Karpas-422 (cell line): Measurements from ENCODE around the gene KCTD15. TPM values are rescaled to one million over a fixed set of nuclear protein-coding genes. Genes with fewer than 3 reads are reported as not detected.

Experiments
- DNase-seq: peaks from one replicate; pipeline ENCODE4 v3.0.0-alpha.2; 2015
- H2AFZ ChIP-seq: fragments of 200-600 bp; sonication (generic); 2 replicates; pipeline ENCODE4 v1.6.1; 2014; ENCODE audit warnings: antibody characterized with exemption, low read length, mixed read lengths
- H3K27ac ChIP-seq: fragments of 200-600 bp; sonication (generic); 2 replicates; pipeline ENCODE4 v1.5.1; 2014; ENCODE audit warnings: mild to moderate bottlenecking, low read length, moderate library complexity
- H3K27me3 ChIP-seq: fragments of 200-600 bp; sonication (generic); 2 replicates; pipeline ENCODE4 v1.6.1; 2014; ENCODE audit warnings: low read length, mixed read lengths
- H3K36me3 ChIP-seq: fragments of 200-600 bp; sonication (generic); 2 replicates; pipeline ENCODE4 v1.6.1; 2014; ENCODE audit warnings: low read length, mixed read lengths; ENCODE audit not compliant: insufficient read depth
- H3K4me1 ChIP-seq: fragments of 200-600 bp; sonication (generic); 2 replicates; pipeline ENCODE4 v1.6.1; 2014; ENCODE audit warnings: mild to moderate bottlenecking, low read length, mixed read lengths
- H3K4me2 ChIP-seq: fragments of 200-600 bp; sonication (generic); 2 replicates; pipeline ENCODE4 v1.6.1; 2014; ENCODE audit warnings: low read length, low read depth, mild to moderate bottlenecking; ENCODE audit not compliant: poor library complexity, severe bottlenecking
- H3K4me3 ChIP-seq: fragments of 200-600 bp; sonication (generic); 2 replicates; pipeline ENCODE4 v1.5.1; 2014; ENCODE audit warnings: mild to moderate bottlenecking, antibody characterized with exemption, low read length, mixed read lengths
- H3K79me2 ChIP-seq: fragments of 200-600 bp; sonication (generic); 2 replicates; pipeline ENCODE4 v1.6.1; 2014; ENCODE audit warnings: mild to moderate bottlenecking, low read length, mixed read lengths
- H3K9ac ChIP-seq: fragments of 200-600 bp; sonication (generic); 2 replicates; pipeline ENCODE4 v1.6.0; 2014; ENCODE audit warnings: low read length
- H3K9me2 ChIP-seq: fragments of 200-600 bp; sonication (generic), shearing (Covaris generic); replicated peaks from 2 replicates; pipeline ENCODE4 v1.6.0; 2014; ENCODE audit warnings: mild to moderate bottlenecking, low read length, moderate library complexity; ENCODE audit not compliant: insufficient read depth
- H3K9me3 ChIP-seq: fragments of 300-700, 200-600 bp; sonication (generic); 2 replicates; pipeline ENCODE4 v1.6.1; 2014; ENCODE audit warnings: low read length, mixed read lengths
- H4K20me1 ChIP-seq: fragments of 200-600 bp; sonication (generic); 2 replicates; pipeline ENCODE4 v1.6.1; 2014; ENCODE audit warnings: mild to moderate bottlenecking, antibody characterized with exemption, low read length, low read depth; ENCODE audit not compliant: insufficient read depth
- total RNA-seq: library from RNA; depleted of rRNA; stranded (reverse); fragments of >200 nt; shearing (Covaris generic); gene quantifications from 2 replicates; pipeline ENCODE4 v1.2.3, GENCODE V29; 2014; ENCODE audit warnings: low replicate concordance

The KCTD15 gene
- total RNA-seq, 1 experiment from 2014 or later: not detected

GRCh38 chr19:33803383-33803782, 6.7 kb downstream of the KCTD15 start:
- H3K27me3 ChIP-seq: no peaks in the 10 kb centered on the region
- no peaks in the 10 kb centered on the region for H3K4me1 ChIP-seq
- no peak overlapping the region for H3K27ac ChIP-seq
- H2AFZ ChIP-seq: no peak overlapping the region
- no peak overlapping the region for H3K4me2 ChIP-seq
- H3K9ac ChIP-seq: no peak overlapping the region
- no peaks in the 10 kb centered on the region for H3K79me2 ChIP-seq
- DNase-seq: no peak
- H3K9me3 ChIP-seq: no peaks in the 10 kb centered on the region
- H4K20me1 ChIP-seq: no peaks in the 10 kb centered on the region
- no peaks in the 10 kb centered on the region for H3K9me2 ChIP-seq
- H3K36me3 ChIP-seq: no peaks in the 10 kb centered on the region
- no peak overlapping the region for H3K4me3 ChIP-seq

- H3K4me1 ChIP-seq: no peaks in the 10 kb centered on the region
- H3K9ac ChIP-seq: no peak overlapping the region
Observed at GRCh38 chr19:33804021-33804799, 7.5 kb downstream of the KCTD15 start.

GRCh38 chr19:33805313-33805712, 8.6 kb downstream of the KCTD15 start:
- Histone ChIP-seq H3K9ac (no peak overlapping the region), H3K36me3 (no peaks in the 10 kb centered on the region), H3K4me1 (no peaks in the 10 kb centered on the region), H3K79me2 (no peaks in the 10 kb centered on the region), H3K27me3 (no peaks in the 10 kb centered on the region), H3K9me3 (no peaks in the 10 kb centered on the region), H4K20me1 (no peaks in the 10 kb centered on the region), H3K4me2 (no peak overlapping the region), H3K9me2 (no peaks in the 10 kb centered on the region), H2AFZ (no peak overlapping the region), H3K27ac (no peak overlapping the region), H3K4me3 (no peak overlapping the region)
- DNase-seq: no peak

More at GRCh38 chr19:33804021-33804799, 7.5 kb downstream of the KCTD15 start:
- Histone ChIP-seq H3K4me3 (no peak overlapping the region), H3K4me2 (no peak overlapping the region), H3K9me2 (no peaks in the 10 kb centered on the region), H3K27me3 (no peaks in the 10 kb centered on the region), H3K9me3 (no peaks in the 10 kb centered on the region), H2AFZ (no peak overlapping the region), H3K79me2 (no peaks in the 10 kb centered on the region), H4K20me1 (no peaks in the 10 kb centered on the region), H3K27ac (no peak overlapping the region), H3K36me3 (no peaks in the 10 kb centered on the region)
- no peak for DNase-seq

GRCh38 chr19:33805840-33806433, 9.3 kb downstream of the KCTD15 start:
- Histone ChIP-seq H3K27me3 (no peaks in the 10 kb centered on the region), H3K27ac (no peak overlapping the region), H2AFZ (no peak overlapping the region), H3K9ac (no peak overlapping the region), H3K4me1 (no peaks in the 10 kb centered on the region), H3K9me2 (no peaks in the 10 kb centered on the region), H3K9me3 (no peaks in the 10 kb centered on the region), H3K4me3 (no peak overlapping the region), H4K20me1 (no peaks in the 10 kb centered on the region), H3K36me3 (no peaks in the 10 kb centered on the region), H3K79me2 (no peaks in the 10 kb centered on the region), H3K4me2 (no peak overlapping the region)
- no peak for DNase-seq

- no peak overlapping the region for H2AFZ ChIP-seq
- H3K36me3 ChIP-seq: no peaks in the 10 kb centered on the region
- H3K9ac ChIP-seq: no peak overlapping the region
- H4K20me1 ChIP-seq: no peaks in the 10 kb centered on the region
- H3K4me1 ChIP-seq: no peaks in the 10 kb centered on the region
- no peak overlapping the region for H3K4me2 ChIP-seq
- no peak overlapping the region for H3K27ac ChIP-seq
- DNase-seq: no peak
- H3K27me3 ChIP-seq: no peaks in the 10 kb centered on the region
- H3K79me2 ChIP-seq: no peaks in the 10 kb centered on the region
- no peaks in the 10 kb centered on the region for H3K9me3 ChIP-seq
- no peaks in the 10 kb centered on the region for H3K9me2 ChIP-seq
- H3K4me3 ChIP-seq: no peak overlapping the region
Observed at GRCh38 chr19:33806434-33806881, 9.8 kb downstream of the KCTD15 start.

GRCh38 chr19:33808399-33808798, 11.7 kb downstream of the KCTD15 start:
- no peak overlapping the region for H3K9ac ChIP-seq
- DNase-seq: no peak
- H3K4me3 ChIP-seq: no peak overlapping the region
- no peaks in the 10 kb centered on the region for H3K36me3 ChIP-seq
- H3K4me2 ChIP-seq: no peak overlapping the region
- no peaks in the 10 kb centered on the region for H3K9me2 ChIP-seq
- no peaks in the 10 kb centered on the region for H4K20me1 ChIP-seq
- H3K27me3 ChIP-seq: no peaks in the 10 kb centered on the region
- no peaks in the 10 kb centered on the region for H3K79me2 ChIP-seq
- H3K27ac ChIP-seq: no peak overlapping the region
- no peaks in the 10 kb centered on the region for H3K4me1 ChIP-seq
- no peak overlapping the region for H2AFZ ChIP-seq
- no peaks in the 10 kb centered on the region for H3K9me3 ChIP-seq

- no peak for DNase-seq
- Histone ChIP-seq H3K27ac (no peak overlapping the region), H3K4me3 (no peak overlapping the region), H3K36me3 (no peaks in the 10 kb centered on the region), H3K9me2 (no peaks in the 10 kb centered on the region), H4K20me1 (no peaks in the 10 kb centered on the region), H3K27me3 (no peaks in the 10 kb centered on the region), H3K9ac (no peak overlapping the region), H2AFZ (no peak overlapping the region), H3K9me3 (no peaks in the 10 kb centered on the region), H3K4me2 (no peak overlapping the region), H3K4me1 (no peaks in the 10 kb centered on the region), H3K79me2 (no peaks in the 10 kb centered on the region)
Observed at GRCh38 chr19:33809960-33810359, 13.3 kb downstream of the KCTD15 start.

GRCh38 chr19:33810821-33811220, 14.2 kb downstream of the KCTD15 start:
- H3K79me2 ChIP-seq: no peaks in the 10 kb centered on the region
- H3K4me2 ChIP-seq: no peak overlapping the region
- H3K27me3 ChIP-seq: no peaks in the 10 kb centered on the region
- H4K20me1 ChIP-seq: no peaks in the 10 kb centered on the region
- H3K27ac ChIP-seq: no peak overlapping the region
- H2AFZ ChIP-seq: no peak overlapping the region
- H3K4me3 ChIP-seq: no peak overlapping the region
- H3K36me3 ChIP-seq: no peaks in the 10 kb centered on the region
- no peak for DNase-seq
- no peaks in the 10 kb centered on the region for H3K9me3 ChIP-seq
- H3K9ac ChIP-seq: no peak overlapping the region
- no peaks in the 10 kb centered on the region for H3K4me1 ChIP-seq
- H3K9me2 ChIP-seq: no peaks in the 10 kb centered on the region
